Activated CD4-positive, CD25-positive, alpha-beta regulatory T cell treated with anti-CD3 and anti-CD28 coated beads, Interleukin-2, amount 50 U/mL, for 24 hours (primary cell): ENCODE measurements around the gene CRIM1.

Experiments
- ATAC-seq, 2 donors: fragments of 150-1000 bp; cut with Tn5 transposase; one replicate each; pipeline ENCODE4 v1.10.0; 2021; ENCODE audit warnings: mild to moderate bottlenecking in 1 of 2, moderate library complexity in 1 of 2

Gene CRIM1

DNA sequence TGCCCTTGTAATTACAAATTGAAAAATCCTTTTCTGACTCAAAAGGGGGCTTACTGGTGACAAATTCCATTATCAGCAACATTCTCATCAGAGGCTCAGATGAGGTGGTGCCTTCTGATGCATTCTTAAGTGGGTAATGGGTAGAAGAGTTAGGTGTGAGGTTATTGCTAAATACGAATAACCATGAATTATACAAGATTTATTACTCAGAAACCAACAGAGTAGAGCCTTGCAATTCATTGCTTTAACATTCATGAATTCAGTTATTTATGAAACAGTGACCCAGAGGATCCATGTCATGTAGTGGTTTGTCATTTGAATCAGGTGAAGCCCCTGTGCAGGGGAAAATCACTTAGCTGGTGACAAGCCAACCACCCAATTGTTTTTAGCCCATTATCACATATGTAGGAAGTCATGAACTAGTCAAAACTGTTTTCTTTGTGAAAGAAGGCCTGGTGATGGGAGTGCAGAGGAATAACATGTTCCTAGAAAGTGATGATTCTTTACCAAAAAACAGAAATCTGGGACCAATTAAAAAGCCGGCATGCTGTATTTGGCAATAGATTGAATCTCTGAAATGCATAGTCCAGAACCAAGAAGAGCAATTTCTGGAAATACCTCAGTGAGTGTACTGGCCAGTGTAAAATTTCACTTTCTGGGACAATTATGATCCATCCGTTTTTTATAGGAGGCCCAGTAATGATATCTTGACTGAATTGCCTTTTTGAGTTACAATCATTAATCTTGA lies 70.2 kb downstream of the CRIM1 start:
- no peak for ATAC-seq

DNA sequence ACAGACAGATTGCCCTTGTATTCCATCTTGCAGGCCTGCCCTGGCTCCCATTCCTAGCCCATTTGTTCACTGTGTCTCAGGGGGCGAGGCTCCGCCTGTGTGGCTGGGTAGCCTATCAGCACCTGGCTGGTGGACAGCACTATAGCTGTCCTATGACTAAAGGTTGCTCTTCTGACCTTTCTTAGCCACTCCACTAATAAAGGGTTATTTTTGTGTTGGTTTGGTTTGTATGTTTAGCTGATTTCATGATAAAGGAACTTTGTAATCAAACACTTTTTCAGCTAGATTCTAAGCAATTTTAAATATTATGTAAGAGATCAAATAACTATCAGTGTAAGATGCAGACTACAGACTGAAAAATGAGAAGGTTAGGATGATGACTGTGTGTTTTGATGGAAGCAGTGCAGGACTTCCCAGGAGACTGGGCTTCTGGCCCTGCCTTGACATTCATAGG lies 72.2 kb downstream of the CRIM1 start:
- ATAC-seq: no peak

DNA sequence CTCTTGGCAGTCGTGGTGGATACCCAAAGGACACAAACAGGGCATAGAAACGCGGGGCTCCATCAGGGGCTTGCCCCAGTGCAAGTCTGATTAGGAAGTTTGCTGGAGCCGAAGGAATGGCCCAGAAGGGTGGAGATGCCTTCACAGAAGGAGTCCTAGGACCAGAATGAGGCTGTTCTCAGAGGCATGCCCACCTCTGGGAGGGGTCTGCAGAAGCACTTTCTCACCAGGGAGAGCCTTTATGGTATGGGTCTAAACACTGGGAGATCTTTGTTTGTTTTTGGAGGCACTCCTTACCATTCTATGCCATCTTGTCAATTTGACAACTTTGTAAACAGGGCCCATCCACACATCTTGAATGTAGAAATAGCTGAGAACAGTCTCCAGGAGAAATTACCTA lies 75.0 kb downstream of the CRIM1 start:
- ATAC-seq: no peak

DNA sequence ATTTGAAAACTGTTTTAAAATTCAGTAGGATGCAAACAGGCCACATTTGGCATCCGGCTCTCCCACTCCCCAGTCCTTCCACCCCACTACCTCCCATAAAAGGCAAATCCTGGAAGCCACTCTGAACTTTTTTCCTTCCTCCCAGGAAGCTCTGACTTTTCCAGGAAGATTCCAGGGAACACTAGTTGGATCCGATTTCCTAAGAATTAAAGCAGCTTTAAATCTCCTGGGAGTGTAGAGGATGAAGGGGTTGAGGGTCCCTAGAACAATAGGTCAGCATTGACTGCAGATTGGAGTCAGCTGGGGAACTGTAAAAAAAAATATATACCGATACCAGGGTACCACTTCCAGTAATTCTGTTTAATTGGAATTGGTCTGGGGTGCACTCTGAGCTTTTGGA lies 76.9 kb downstream of the CRIM1 start:
- no peak for ATAC-seq

DNA sequence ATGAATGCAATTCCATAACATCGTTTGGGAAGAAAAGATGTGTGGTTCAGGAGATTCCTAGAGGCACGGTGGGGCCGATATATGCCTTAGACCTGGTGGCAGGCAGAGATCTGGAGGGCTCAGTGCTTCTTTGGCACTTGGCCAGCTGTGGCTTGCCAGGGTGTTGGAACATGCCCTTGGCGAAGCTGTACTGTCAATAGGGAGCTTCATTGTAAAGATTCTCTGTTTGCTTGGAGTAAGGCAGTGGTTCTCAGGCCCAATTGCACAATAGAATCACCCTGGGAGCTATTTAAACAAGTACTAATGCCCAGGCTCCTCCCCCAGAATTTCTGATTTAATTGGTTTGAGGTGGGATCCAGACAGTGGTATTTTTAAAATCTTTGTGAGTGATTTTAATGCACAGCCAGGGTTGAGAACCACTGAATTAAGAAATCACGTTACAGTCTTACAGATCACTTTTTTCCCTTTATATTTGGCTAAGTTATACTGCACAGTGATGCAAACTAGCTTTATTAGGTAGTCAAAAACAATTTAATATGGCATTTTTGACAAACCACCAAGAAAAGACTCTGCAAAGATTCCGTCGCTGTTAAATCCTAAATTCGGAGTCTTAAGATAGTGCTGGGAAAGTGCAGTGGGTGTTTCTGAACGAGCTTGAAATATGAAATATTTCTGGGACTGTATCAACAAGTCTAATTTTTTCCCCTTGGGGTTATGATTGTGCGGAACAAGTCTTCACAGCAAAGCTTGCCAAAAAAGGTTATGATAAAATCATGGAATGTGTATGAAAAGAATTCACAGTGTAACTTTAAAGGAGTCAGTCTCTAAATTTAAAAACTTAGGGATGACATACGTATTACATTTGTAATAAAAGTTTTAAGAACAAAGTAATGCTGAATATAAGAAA lies 78.0 kb downstream of the CRIM1 start:
- ATAC-seq: no peak

DNA sequence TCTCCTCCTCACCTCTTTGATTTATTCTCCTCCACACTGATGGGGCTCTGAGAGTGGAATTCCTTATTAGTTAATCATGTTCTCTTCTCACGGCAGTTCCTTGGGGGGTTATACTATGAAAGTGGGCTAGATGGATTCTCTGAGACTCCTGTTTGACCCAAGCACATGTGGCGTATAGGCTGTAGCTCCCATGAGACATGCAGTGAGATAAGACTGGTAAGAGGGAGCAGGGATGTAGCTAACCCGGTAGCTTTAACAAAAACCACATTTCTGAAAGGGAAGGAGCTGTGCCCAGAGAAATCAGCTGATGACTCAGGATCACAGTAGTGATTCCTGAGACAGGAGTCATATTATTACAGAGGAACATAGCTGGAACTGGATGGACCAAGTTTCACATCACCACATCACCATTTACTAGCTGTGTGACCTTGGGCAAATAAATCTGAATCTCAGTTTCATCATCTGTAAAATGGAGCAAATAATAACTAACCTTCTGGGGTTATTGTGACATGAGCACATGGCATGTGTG lies 82.9 kb downstream of the CRIM1 start:
- no peak for ATAC-seq

DNA sequence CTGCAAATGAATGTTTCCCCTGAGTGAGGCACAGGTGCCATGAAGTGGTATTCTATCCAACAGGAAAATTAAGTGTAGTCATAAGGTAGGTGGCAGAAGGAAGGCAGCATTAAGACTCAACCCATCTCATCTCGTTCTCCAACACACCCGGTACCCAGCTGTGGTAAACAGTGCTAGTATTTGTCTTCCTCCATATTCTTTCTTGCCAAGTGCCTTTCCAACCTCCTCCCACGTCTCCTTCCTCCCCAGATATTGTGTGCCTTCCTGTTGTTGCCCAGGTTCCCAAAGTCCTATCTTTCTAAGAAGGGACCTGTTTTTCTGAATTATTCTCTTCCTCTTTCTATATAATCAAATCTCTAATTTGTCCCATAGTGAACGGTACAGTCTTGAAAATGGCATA lies 83.5 kb downstream of the CRIM1 start:
- ATAC-seq: no peak

DNA sequence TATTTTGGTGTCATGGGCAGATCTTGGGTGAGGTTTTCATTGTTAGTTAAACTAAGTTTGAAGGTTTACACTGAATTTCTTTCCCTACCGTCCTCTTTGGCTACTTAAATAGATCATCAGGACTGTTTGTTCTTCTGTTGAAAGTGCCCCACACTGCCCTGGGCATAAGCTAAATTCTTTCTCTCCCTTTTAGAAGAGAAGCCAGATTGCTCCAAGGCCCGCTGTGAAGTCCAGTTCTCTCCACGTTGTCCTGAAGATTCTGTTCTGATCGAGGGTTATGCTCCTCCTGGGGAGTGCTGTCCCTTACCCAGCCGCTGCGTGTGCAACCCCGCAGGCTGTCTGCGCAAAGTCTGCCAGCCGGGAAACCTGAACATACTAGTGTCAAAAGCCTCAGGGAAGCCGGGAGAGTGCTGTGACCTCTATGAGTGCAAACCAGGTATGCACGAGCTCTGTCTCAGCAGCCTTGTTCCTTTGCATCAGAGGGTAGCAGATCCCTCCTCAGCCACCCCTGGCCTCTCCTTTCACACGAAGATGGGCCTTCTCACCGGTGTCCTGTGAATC lies 85.6 kb downstream of the CRIM1 start:
- ATAC-seq: no peak

DNA sequence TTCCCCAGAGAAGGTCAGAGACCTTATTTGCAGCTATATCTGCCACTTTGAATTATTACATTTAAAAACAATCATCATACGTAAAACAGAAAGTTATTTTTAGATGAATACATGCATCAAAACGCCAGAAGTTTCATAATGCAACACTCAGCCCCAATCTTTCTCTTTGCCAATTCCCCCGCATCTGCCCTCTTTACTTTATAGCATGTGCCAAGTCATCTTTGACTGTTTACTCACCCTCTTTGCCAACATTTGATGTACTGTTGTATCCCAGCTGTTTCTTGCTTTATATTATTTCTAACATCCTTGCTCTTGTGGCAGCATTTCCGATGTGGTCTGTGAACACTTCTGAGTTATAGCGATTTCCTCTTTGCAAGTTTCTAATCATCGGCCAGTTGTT lies 86.2 kb downstream of the CRIM1 start:
- no peak for ATAC-seq

DNA sequence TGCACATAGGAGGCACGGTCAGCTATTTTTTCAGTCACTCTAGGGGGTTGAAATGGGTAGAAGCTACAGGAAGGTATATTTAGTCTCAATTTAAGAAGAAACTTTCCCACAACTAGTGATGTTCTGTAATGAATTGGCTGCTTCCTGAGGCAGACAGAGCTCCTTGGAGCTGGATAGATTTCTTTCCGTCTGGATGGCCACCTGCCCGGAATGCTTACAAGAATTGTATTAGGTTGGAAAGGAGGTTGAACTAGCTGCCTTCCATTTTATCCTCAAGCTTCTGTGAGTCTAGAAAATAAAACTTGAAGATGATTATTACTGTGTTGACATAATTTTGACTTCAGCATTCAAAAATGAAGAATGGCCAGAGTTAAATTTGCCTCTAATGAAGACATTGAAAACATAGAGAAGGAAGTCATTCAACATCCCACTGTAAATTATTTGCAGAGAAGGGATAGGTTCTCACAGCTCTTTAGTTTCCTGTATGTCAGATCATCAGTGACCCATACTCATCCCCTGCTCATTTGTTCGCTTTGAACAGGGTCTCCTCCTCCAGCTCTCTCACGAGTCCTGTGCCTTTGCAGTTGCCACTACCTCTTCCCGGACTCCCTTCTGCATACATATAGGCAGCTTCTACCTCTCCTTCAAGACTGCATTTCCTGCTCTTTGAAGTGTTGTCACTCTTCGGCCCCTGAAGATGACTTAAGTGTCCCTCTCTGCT lies 88.8 kb downstream of the CRIM1 start:
- no peak for ATAC-seq

DNA sequence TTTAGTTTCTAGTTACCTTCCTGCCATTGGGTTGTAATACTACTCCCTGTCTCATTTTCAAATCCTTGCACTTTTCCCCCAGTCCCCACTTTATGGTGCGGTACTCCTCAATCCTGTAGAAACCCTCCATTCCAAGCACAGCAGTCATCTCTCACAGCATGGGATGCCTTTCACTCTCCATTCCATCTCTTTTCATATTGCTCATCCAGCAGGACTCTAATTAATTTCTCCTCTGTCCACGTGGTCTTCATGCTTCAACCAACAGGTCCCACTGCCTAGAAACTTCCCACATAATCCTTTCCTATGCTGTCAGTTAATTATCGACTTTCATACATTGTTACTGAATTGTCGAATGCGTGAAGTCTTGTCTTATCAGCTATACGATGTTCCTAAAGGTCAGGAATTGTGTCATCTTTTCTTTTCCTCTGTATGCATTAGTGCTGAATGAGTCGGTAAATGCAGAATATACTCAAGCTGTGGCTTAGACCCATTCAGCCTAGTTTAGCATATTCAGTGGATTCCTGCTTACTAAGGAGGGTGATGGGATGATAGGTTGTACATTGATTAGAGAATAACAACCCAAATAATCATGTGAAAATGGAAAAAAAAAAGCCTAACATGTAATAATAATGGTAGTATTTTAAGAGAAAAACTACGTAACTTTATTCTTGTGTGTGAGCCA lies 89.7 kb downstream of the CRIM1 start:
- no peak for ATAC-seq

DNA sequence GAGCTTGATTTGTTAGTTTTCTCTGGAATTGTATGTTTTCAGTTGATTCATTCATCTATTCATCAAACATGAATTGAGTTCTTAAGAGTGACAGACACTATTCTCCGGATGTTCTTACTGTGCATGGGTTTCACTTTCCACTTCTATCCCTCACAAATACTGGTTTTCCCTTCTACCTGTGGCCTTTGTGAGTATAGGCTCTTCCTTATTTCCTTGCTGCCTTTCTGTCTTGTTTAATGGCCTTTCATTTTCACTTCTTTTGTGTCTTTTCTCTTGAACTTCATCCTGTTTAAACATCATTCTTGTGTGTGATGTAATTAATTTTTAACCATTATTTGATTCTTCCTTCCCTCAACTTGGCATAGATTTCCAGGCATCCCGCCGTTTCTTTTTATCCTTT lies 90.7 kb downstream of the CRIM1 start:
- ATAC-seq: no peak

DNA sequence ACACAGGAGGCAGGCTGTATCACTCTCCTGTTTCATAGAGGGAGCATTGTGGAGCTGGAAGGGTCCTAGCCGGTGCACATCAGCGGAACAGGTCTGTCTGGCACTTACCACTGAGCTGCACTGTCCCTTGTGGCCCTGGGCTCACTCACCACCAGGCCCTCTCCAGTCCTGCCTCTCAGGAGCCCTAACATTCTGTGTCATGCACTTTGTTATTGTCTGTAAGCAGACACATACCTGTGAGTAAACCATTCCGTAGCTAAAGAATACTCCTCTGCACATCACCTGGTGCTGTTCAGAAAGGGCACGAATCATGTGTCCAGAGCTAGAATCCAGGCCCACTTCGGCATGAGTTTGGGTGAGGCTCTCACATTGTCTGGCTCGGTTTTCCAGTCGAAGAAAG lies 93.6 kb downstream of the CRIM1 start:
- ATAC-seq: no peak

DNA sequence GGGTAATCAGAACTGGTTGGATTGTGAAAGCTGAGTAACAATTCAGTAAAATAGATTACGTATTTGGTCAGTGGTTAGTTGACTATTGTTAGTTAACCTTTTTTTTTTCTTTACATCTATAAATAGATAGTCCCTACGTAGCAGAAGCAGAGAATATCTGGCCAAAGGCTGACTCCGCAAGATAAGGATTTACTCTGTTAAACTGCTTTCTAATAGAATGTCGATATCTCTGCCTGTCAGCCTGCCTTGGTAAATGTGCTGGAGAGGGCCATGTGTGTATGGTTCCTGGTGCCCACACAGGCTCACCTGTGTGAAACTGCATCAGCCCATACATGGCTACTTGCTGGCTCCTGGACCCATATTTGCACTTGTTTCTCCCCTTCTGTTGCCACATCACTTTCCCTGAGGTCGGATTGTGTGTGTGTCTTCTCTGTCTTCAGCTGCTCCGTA lies 94.4 kb downstream of the CRIM1 start:
- ATAC-seq: no peak

DNA sequence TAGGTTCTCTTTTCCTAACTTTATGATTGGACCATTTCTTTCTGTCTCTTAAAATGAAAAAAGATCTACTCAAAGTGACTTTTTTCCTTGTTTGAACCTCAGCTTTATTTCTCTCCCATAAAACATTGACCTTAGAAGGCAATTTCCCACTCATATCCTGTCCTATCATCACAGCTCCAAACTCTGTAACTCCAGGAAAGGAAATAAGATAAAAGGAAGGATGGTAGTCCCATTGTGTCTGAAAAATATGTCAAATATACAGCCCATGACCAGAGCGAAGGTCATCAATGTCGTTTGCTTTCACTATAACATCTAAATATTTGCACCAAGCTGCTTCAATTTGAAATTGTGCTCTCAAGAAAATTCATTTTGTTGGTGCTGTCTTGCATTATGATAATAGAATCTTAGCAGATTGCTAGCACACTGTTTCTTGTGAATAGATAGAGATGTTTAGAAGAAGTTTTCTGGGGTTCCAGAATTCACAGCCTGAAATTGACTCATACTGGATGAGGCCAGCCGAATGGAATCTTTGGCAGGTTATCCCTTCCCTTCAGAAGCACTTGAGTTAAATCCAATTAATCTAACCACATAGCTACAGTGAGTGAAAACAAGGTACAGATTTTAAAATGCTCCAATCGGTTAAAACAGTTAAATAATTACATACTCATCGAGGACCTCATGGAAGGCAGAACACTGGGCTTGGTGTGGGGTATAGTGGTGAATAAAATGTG lies 95.1 kb downstream of the CRIM1 start:
- ATAC-seq: no peak

DNA sequence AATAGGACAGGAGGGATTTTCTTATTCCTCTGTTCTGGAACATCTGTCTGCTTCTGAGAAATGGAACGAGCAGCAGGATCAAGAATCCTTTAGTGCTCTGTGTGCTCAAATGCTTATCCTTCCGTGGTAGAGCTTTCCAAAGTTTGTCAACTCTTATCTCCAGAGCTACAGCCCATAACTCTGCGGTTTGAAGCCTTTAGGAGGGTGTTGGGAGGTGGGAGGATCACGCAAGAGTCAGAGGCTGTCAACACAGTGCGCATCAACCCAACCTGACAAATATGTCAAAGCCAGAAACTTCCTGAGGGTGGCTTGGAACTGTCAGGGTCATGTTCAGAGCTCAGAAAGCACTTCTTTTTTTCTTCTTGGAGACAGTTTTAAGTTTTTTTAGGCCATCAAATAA lies 95.9 kb downstream of the CRIM1 start:
- ATAC-seq: no peak

DNA sequence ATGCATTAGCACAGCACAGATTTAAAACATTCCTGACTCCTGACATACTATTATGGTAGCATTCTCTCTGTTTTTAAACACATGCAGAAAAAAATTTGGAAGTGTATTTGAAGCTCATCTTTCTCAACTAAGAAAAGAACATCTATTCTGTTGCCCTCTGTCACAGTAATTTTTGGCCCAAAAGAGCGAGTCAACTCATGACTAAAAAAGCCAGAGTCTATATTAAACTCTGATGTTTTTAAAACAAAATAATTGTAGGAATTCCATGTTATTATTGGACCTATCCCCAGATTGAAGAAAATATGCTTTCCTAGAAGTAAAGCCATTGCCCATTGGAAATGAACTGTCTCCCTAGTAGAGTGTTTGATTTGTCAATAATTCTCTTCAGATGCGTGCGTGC lies 96.7 kb downstream of the CRIM1 start:
- ATAC-seq: no peak

DNA sequence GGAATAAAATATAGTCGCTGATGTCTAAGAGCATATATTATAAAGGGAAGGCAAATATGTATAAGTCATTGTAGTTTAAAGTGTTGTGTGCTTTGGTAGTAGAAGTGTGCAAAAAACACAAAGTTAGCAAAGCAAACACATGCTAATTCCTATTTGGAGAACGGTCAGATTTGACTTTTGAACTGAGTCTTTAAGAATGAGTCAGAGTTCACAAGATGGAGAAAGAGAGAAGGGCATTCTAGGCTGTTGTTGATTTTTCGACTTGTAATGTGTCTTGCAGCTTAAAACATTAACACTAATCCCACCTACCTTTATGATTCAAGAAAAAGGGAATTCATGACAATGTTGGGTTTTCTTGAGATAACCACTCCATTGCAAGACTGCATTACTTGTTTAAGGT lies 98.1 kb downstream of the CRIM1 start:
- no peak for ATAC-seq

DNA sequence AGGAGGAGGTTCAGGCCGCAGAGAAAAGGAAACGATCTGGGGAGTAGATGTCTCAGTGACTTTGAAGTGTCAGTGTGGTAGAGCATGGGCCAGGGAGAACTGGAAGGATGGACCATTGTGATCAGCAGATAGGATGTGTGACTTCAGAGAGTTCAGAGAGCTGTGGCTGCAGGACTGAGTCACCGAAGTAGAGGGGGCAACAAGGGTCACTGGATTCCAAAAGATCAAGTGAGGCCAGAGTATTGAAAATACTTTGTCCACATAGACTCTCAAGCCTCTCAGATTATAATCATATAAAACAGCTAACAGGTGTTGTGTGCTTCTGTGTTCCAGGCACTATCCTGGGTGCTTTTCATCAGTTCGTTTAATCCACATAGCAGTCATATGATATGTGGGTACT lies 99.4 kb downstream of the CRIM1 start:
- no peak for ATAC-seq

DNA sequence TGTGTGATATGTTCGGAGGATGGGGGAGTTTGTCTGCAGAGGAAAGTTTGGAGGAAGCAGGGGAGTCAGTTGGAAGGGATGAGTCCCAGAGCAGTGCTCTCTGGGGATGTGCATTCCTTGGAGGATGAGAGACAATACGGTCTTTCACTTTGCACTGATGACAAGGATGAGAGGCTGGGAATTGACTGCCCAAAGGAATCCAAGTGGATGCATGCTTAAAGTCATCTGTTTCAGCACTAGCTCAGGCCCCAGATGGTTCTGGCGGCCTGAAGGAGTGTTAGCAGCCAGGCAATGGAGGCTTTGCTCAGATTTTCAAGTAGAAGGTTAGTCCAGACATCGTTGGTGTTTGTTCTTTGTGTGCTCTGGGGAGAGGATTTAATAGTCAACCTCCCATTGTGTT lies 100.2 kb downstream of the CRIM1 start:
- no peak for ATAC-seq
